AG09319 (cell line): ENCODE measurements around the gene APBB1.

Source experiments
- DNase-seq: peaks from one replicate; pipeline ENCODE4 v3.0.0-alpha.2; 2010; ENCODE audit warnings: low read depth; ENCODE audit errors: extremely low read depth
- CTCF ChIP-seq: IDR thresholded peaks from 2 replicates; pipeline ENCODE4 v1.5.1; 2011; ENCODE audit warnings: low read depth, mild to moderate bottlenecking, inconsistent platforms, low read length, moderate library complexity

The APBB1 gene

GRCh38 chr11:6417907-6418556 lies 862 bp downstream of the APBB1 start:
- DNase-seq = no peak

GRCh38 chr11:6415797-6416196 lies 3.1 kb downstream of the APBB1 start:
- no peak for DNase-seq
- TF ChIP-seq CTCF = no peak

More at GRCh38 chr11:6417907-6418556, 862 bp downstream of the APBB1 start:
- TF ChIP-seq CTCF = no peak

- TF ChIP-seq CTCF = no peak
- no peak for DNase-seq
Measured at GRCh38 chr11:6414874-6415328, 4.0 kb downstream of the APBB1 start.

GRCh38 chr11:6413791-6414201 lies 5.1 kb downstream of the APBB1 start:
- TF ChIP-seq CTCF = no peak
- DNase-seq = no peak

GRCh38 chr11:6411594-6412031 lies 7.3 kb downstream of the APBB1 start:
- DNase-seq = no peak

GRCh38 chr11:6410695-6411430 lies 8.0 kb downstream of the APBB1 start:
- no peak for TF ChIP-seq CTCF
- no peak for DNase-seq

More at GRCh38 chr11:6411594-6412031, 7.3 kb downstream of the APBB1 start:
- no peak for TF ChIP-seq CTCF

- TF ChIP-seq CTCF = no peak
- no peak for DNase-seq
Measured at GRCh38 chr11:6406370-6406769, 12.5 kb downstream of the APBB1 start.
